Liver (tissue), 3 donors: ENCODE measurements around the gene CD163L1.

Source experiments
- EGR1 ChIP-seq, 2 donors: IDR thresholded peaks; 2 replicates each; pipeline ENCODE4 v1.6.1; 2016 to 2018; ENCODE audit warnings: antibody characterized with exemption in 2 of 2, low read depth in 2 of 2
- FOXA1 ChIP-seq: IDR thresholded peaks from 2 replicates; pipeline ENCODE4 v1.6.1; 2016; ENCODE audit warnings: antibody characterized with exemption
- JUND ChIP-seq, 2 donors: IDR thresholded peaks; 2 replicates each; pipeline ENCODE4 v1.6.1; 2016; ENCODE audit warnings: antibody characterized with exemption in 2 of 2
- SP1 ChIP-seq: IDR thresholded peaks from 2 replicates; pipeline ENCODE4 v1.6.1; 2018; ENCODE audit warnings: antibody characterized with exemption, mild to moderate bottlenecking
- TAF1 ChIP-seq: conservative IDR thresholded peaks from 2 replicates; pipeline ENCODE4 v1.6.1; 2016; ENCODE audit warnings: antibody characterized with exemption, mild to moderate bottlenecking
- YY1 ChIP-seq: IDR thresholded peaks from 2 replicates; pipeline ENCODE4 v1.6.1; 2016; ENCODE audit warnings: antibody characterized with exemption, mild to moderate bottlenecking
- TF ChIP-seq, protein P1 (sequence below): fragments of 150-350 bp; IDR thresholded peaks from 2 replicates; pipeline ENCODE4 v1.5.1; 2017; ENCODE audit warnings: improper control_type of control experiment, low read depth, low read length; ENCODE audit not compliant: missing input control
- donor health status: healthy.
- donor health status: healthy.

DNA sequence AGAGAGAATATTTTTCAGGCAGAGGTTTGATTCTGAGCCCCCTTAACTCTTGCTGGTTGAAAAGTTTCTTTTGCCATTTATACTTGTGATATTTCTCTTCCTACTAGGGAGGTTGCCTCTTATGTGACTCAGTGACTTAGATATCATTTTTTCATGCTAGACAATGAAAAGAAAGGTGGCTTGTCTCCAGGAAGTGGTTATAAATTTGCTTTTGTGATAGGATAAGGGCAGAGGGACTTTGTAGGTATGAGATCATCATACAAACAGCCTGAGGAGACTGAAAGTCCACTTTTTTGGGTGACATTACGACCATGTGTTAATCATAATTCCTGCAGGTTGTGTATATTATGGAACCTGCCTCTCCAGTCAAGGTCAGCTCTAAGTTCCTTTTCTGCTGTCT is 104.3 kb downstream of the CD163L1 start:
- TF ChIP-seq, protein P1, sequence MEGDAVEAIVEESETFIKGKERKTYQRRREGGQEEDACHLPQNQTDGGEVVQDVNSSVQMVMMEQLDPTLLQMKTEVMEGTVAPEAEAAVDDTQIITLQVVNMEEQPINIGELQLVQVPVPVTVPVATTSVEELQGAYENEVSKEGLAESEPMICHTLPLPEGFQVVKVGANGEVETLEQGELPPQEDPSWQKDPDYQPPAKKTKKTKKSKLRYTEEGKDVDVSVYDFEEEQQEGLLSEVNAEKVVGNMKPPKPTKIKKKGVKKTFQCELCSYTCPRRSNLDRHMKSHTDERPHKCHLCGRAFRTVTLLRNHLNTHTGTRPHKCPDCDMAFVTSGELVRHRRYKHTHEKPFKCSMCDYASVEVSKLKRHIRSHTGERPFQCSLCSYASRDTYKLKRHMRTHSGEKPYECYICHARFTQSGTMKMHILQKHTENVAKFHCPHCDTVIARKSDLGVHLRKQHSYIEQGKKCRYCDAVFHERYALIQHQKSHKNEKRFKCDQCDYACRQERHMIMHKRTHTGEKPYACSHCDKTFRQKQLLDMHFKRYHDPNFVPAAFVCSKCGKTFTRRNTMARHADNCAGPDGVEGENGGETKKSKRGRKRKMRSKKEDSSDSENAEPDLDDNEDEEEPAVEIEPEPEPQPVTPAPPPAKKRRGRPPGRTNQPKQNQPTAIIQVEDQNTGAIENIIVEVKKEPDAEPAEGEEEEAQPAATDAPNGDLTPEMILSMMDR = no peak
- no peak for TF ChIP-seq YY1
- TF ChIP-seq TAF1 = no peak
- no peak for TF ChIP-seq SP1
- no peak for TF ChIP-seq JUND (IDR thresholded peaks at IDR 0.05)
- TF ChIP-seq FOXA1 = no peak
- TF ChIP-seq EGR1 (IDR thresholded peaks at IDR 0.05; ENCODE audit: low read depth in 2 of 2) = no peak
